GM18858 (cell line): ENCODE data around the gene NELL2.
"Not testable (repeated sequence)": the region's sequence is repeated elsewhere in the genome, so short reads cannot be mapped to it uniquely, and the experiment has no call there.

Source experiments
- ATAC-seq: cut with Tn5 transposase; IDR thresholded peaks from one replicate; pipeline ENCODE4 v1.9.1; 2021; ENCODE audit not compliant: unreplicated experiment

The NELL2 gene

GRCh38 chr12:44780221-44780790 lies 95.8 kb downstream of the NELL2 start:
- ATAC-seq, result no peak

DNA sequence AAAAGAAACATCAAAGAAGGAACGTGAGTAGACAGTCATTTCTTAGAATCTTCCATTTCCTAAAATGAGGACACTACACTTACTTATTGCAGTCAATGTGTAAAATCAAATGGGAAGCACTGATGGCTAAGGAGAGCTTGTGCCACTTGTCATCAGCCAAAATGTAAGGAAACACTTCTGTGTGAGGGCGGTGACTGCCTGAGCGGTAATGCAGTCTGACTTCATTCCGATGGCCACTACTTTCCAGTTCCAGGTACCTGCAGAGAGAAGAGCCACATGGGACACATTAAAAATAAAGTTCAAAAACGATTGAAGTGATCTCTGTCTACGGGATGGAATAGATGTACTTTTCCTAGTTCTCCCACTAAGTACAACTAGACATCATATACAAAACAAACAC lies 96.3 kb downstream of the NELL2 start:
- ATAC-seq, result no peak

DNA sequence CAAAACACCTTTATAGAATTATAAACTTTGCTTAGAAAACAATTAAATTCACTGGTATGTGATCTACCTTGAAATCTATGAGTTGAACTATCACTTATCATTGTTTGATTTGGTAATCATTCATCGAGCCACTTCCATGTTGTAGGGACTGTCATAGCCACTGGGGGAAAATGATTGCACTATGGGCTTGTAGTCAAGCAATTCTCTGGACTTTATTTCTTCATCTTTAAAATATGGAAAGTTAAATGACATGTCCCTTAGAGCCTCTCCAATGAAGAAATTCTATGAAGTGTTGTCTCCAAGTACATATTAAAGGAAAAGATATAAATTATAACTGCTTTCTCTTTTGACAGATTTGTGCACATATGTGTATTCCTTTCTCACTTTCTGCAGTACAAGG lies 97.3 kb downstream of the NELL2 start:
- ATAC-seq, result no peak

GRCh38 chr12:44777044-44777443 lies 99.1 kb downstream of the NELL2 start:
- no peak for ATAC-seq

DNA sequence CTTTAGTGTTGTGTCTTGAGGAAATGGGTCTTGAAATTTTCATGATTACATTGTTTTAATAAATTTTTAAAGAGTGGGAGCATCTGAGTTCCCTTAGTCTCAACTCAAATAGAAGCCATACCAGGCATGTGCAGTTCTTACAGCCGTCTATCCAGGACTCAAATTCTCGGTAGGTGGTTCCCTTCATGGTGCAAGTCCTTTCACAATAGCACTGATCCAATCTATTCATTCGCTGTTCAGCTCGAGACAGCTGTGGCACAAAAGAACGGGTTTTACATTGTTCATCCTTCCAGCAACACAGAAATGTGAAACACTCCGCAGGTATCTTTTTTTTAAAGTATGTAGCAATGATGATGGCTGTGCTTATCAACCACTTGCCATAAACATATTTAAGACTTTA lies 100.2 kb downstream of the NELL2 start:
- no peak for ATAC-seq

GRCh38 chr12:44774815-44775411 lies 101.2 kb downstream of the NELL2 start:
- ATAC-seq, result no peak

- ATAC-seq, result no peak
These were observed 104.6 kb downstream of the NELL2 start for GRCh38 chr12:44771485-44772021.

DNA sequence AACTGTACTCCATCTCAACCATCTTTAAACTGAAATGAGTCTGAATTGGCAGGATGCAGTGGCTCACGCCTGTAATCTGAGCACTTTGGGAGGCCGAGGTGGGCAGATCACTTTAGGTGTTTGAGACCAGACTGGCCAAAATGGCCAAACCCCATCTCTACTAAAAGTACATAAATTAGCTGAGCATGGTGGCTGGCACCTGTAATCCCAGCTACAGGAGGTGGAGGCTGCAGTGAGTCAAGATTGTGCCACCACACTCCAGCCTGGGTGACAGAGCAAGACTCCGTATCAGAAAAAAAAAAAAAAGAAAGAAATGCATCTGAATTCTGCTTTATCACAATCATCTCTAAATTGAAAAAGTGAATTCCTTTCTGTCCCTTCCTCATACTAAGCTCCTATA lies 110.3 kb downstream of the NELL2 start:
- ATAC-seq, result no peak

GRCh38 chr12:44763021-44763420 lies 113.1 kb downstream of the NELL2 start:
- ATAC-seq, result no peak

DNA sequence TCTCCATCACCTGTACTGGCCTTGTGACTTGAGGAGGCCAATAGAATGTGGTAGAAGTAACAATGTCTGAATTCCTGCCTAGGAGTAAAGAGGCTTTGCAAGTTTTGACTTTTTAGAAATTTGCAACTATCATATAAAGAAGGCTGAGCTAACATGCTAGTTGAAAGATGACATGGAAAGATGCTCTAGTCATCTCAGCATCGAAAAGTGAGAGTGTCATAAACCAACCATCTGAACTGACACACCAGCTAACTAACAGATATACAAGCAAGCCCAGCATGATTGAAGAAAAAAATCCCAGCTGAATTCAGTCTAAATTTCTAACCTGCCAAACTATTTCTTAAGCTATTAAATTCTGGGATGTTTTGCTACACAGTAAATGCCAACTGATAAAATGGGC lies 116.8 kb downstream of the NELL2 start:
- ATAC-seq, result no peak

DNA sequence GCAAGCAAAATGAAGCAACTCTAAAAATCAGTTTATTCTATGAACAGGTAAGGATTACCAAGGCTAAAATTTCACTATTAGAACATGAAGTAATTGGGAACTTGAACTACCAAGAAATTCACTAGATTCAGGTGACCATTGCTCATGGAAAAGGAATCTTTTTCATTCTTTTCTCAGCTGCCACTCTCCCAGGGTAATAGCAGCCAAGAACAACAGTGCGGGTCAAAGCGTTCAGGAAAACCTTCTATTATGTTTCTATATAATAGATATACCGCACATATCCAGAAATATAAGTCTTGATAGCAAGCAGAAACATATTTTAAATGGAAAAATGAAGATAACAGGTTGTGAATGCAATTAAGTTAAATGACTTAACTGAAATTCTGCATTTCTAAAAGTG lies 125.6 kb downstream of the NELL2 start:
- ATAC-seq, result no peak

DNA sequence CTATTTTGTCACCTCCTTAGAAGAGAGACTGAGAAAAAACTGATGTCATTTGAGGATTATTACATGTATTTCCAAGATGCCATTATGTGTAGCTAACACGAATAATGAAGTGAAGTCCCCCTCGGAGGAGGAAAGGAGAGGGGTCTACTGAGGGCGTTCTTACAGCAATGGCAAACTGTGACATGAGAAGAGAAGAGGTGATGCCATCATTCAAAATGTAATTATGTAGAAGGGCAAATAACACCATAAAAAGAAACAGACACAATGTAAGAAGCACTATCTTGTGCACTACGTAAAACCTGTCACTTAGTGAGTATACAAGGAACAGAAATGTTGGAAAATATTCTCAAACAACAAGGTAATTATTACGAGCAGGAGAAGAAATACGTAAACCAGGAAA lies 126.5 kb downstream of the NELL2 start:
- no peak for ATAC-seq

- ATAC-seq, result no peak
These were observed 127.1 kb downstream of the NELL2 start for GRCh38 chr12:44748950-44749468.

DNA sequence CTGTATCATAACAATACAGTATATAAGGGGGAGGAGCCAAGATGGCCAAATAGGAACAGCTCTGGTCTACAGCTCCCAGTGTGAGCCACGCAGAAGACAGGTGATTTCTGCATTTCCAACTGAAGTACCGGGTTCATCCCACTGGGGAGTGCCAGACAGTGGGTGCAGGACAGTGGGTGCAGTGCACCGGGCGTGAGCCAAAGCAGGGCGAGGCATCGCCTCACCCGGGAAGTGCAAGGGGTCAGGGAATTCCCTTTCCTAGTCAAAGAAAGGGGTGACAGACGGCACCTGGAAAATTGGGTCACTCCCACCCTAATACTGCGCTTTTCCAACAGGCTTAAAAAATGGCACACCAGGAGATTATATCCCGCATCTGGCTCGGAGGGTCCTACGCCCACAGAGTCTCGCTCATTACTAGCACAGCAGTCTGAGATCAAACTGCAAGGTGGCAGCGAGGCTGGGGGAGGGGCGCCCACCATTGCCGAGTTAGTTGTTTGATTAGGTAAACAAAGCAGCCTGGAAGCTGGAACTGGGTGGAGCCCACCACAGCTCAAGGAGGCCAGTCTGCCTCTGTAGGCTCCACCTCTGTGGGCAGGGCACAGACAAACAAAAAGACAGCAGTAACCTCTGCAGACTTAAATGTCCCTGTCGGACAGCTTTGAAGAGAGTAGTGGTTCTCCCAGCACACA lies 134.7 kb downstream of the NELL2 start:
- not testable (repeated sequence) for ATAC-seq

- no peak for ATAC-seq
These were observed 138.1 kb downstream of the NELL2 start for GRCh38 chr12:44738051-44738450.

DNA sequence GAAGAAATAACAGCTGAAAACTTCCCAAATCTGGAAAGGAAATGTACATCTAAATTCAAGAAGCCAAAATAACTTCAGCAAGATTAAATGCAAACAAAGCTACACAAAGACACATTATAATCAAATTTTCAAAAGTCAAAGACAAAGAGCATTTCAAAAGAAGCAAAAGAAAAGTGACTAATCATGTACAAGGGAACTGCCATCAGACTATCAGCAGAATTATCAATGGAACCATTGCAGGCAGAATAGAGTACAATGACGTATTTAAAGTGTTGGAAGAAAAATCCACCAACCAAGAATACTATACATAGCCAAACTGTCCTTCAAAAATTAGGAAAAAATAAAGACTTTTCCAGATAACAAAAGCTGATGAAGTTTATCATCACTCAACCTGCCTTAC lies 147.5 kb downstream of the NELL2 start:
- no peak for ATAC-seq

- no peak for ATAC-seq
These were observed 155.8 kb downstream of the NELL2 start for GRCh38 chr12:44720265-44720664.

DNA sequence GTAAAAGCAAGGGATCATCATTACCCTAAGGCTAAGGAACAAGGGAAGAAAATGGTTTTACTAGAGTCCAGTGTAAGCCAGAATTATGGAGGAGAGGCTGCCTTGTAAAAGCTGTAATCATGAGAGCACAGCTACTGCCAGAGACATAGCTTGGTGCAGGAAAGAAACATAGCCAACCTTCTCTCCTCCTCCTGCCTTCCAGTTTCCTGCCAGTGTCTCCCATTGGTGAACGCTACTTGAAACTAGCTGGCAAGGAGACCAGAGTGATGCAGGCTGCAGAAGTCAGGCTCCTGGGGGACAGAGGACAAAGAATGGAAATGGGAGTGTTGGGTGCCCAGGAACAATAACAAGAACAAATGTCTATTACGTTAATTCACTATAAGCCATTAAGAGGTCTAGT lies 158.5 kb downstream of the NELL2 start:
- no peak for ATAC-seq

- ATAC-seq, result no peak
These were observed 159.4 kb downstream of the NELL2 start for GRCh38 chr12:44716711-44717110.

GRCh38 chr12:44711736-44712135 lies 164.4 kb downstream of the NELL2 start:
- ATAC-seq, result no peak

GRCh38 chr12:44709166-44709565 lies 166.9 kb downstream of the NELL2 start:
- no peak for ATAC-seq

GRCh38 chr12:44708218-44708617 lies 167.9 kb downstream of the NELL2 start:
- no peak for ATAC-seq
